SK-N-MC (cell line): ENCODE measurements around the gene BCAR3.

Source experiments
- EZH2 ChIP-seq: fragments of 200-600 bp; sonication (generic); IDR thresholded peaks from one replicate; pipeline ENCODE4 v1.6.1; 2017; ENCODE audit warnings: antibody characterized with exemption
- FOXP2 ChIP-seq: optimal IDR thresholded peaks from 2 replicates; pipeline ENCODE3; 2011; ENCODE audit warnings: mild to moderate bottlenecking, moderate library complexity; ENCODE audit not compliant: insufficient read depth; ENCODE audit errors: extremely low read length, control extremely low read depth
- POLR2AphosphoS5 ChIP-seq: IDR thresholded peaks from 2 replicates; pipeline ENCODE4 v1.6.1; 2012; ENCODE audit warnings: mild to moderate bottlenecking, low read depth, low read length, borderline replicate concordance

- no peak for TF ChIP-seq EZH2
- no peak for TF ChIP-seq POLR2AphosphoS5
- no peak for TF ChIP-seq FOXP2
These were observed 48.3 kb upstream of the BCAR3 start for GRCh38 chr1:93729906-93730305.
